H1 (cell line): ENCODE data around the gene NBEA. TPM values are rescaled to one million over a fixed set of nuclear protein-coding genes. Genes with fewer than 3 reads are reported as not detected.
A peak's percentile ranks its signal among the peaks of the same experiment; 100 is the strongest.

Source experiments
- CTCF ChIA-PET: fragments of 300-600 bp; sonication (Branson Sonifier 250); formaldehyde crosslinking; loops from one replicate; lab custom pipeline; 2021; ENCODE audit not compliant: partially characterized antibody; lab: Charles Lee
- POLR2A ChIA-PET: fragments of 300-600 bp; sonication (Branson Sonifier 250); formaldehyde crosslinking; loops from one replicate; lab custom pipeline; 2021; ENCODE audit warnings: inconsistent platforms; ENCODE audit not compliant: partially characterized antibody; lab: Charles Lee
- DNase-seq, 2 experiments: peaks; one replicate each; pipeline versions ENCODE4 v3.0.0 to v3.0.0-alpha.2; 2010 to 2022; ENCODE audit warnings: low spot score in 2 of 2, low read depth in 1 of 2, mixed read lengths in 1 of 2
- FAIRE-seq: peaks from 2 replicates; lab custom pipeline; 2011; peaks lifted over from hg19 to GRCh38; lab: Jason Lieb, UNC
- H2AFZ ChIP-seq: 2 replicates; pipeline ENCODE4 v1.8.1; 2012; ENCODE audit warnings: low read length, inconsistent platforms
- H2AK5ac ChIP-seq: 2 replicates; pipeline ENCODE4 v1.6.1; 2013; ENCODE audit warnings: low read depth, low read length
- H2BK120ac ChIP-seq: replicated peaks from 2 replicates; pipeline ENCODE3; 2013; ENCODE audit warnings: low read depth, low read length, inconsistent platforms
- H2BK12ac ChIP-seq: 2 replicates; pipeline ENCODE4 v1.6.1; 2013; ENCODE audit warnings: low read depth, low read length
- H2BK15ac ChIP-seq: 2 replicates; pipeline ENCODE4 v1.6.1; 2013; ENCODE audit warnings: low read length
- H2BK20ac ChIP-seq: 2 replicates; pipeline ENCODE4 v1.6.1; 2013; ENCODE audit warnings: low read length
- H2BK5ac ChIP-seq: 2 replicates; pipeline ENCODE4 v1.6.1; 2013; ENCODE audit warnings: low read depth, low read length
- H3K14ac ChIP-seq: 2 replicates; pipeline ENCODE4 v1.6.1; 2013; ENCODE audit warnings: inconsistent platforms; ENCODE audit not compliant: insufficient read length
- H3K18ac ChIP-seq: 2 replicates; pipeline ENCODE4 v1.6.1; 2013; ENCODE audit warnings: low read length; ENCODE audit errors: extremely low read depth
- H3K23ac ChIP-seq: 2 replicates; pipeline ENCODE4 v1.6.1; 2013; ENCODE audit warnings: inconsistent platforms; ENCODE audit not compliant: insufficient read length
- H3K23me2 ChIP-seq: 2 replicates; pipeline ENCODE4 v1.6.1; 2013; ENCODE audit warnings: low read depth, low read length
- H3K27ac ChIP-seq: 2 replicates; pipeline ENCODE4 v1.6.1; 2011; ENCODE audit warnings: low read depth, low read length, inconsistent platforms
- H3K27me3 ChIP-seq, 4 experiments: replicated peaks in 1 of 4; 1 replicate in 1 of 4; 2 replicates in 3 of 4; pipeline versions ENCODE4 v1.6.1 to v1.8.1; 2011 to 2013; ENCODE audit warnings: low read length in 3 of 4, mild to moderate bottlenecking in 3 of 4, inconsistent platforms in 2 of 4, mixed read lengths in 2 of 4, moderate library complexity in 1 of 4; ENCODE audit not compliant: control insufficient read depth in 3 of 4, insufficient read depth in 3 of 4; ENCODE audit errors: extremely low read depth in 1 of 4
- H3K36me3 ChIP-seq, 4 experiments: 2 replicates each; pipeline versions ENCODE4 v1.6.1 to v1.8.1; 2011 to 2013; ENCODE audit warnings: mild to moderate bottlenecking in 4 of 4, low read length in 3 of 4, moderate library complexity in 2 of 4, control low read depth in 1 of 4, inconsistent platforms in 1 of 4; ENCODE audit not compliant: insufficient read depth in 4 of 4, control insufficient read depth in 2 of 4
- H3K4ac ChIP-seq: replicated peaks from 2 replicates; pipeline ENCODE3; 2013; ENCODE audit warnings: low read length, low read depth, mixed read lengths, inconsistent platforms; ENCODE audit not compliant: insufficient read length
- H3K4me1 ChIP-seq, 4 experiments: replicated peaks in 1 of 4; 1 replicate in 1 of 4; 2 replicates in 3 of 4; pipeline versions ENCODE4 v1.6.1 to v1.8.1; 2011 to 2013; ENCODE audit warnings: low read length in 3 of 4, inconsistent platforms in 2 of 4, mixed read lengths in 1 of 4; ENCODE audit not compliant: insufficient read depth in 4 of 4, control insufficient read depth in 3 of 4
- H3K4me2 ChIP-seq, 2 experiments: 2 replicates each; pipeline versions ENCODE4 v1.6.1 to v1.8.1; 2011 to 2013; ENCODE audit warnings: low read depth in 2 of 2, low read length in 2 of 2, control low read depth in 1 of 2, inconsistent platforms in 1 of 2, mild to moderate bottlenecking in 1 of 2; ENCODE audit not compliant: insufficient read depth in 1 of 2
- H3K4me3 ChIP-seq, 4 experiments: fragments of 200-600, 300-600 bp in 1 of 4; sonication (generic), shearing (Covaris generic), sonication (Bioruptor Twin) in 1 of 4; 2 replicates each; pipeline versions ENCODE4 v1.5.1 to v1.8.1; 2011 to 2016; ENCODE audit warnings: low read length in 4 of 4, low read depth in 3 of 4, control low read depth in 2 of 4, inconsistent platforms in 2 of 4, mild to moderate bottlenecking in 2 of 4, mixed read lengths in 1 of 4, moderate library complexity in 1 of 4; ENCODE audit not compliant: insufficient read depth in 2 of 4; ENCODE audit errors: extremely low read depth in 1 of 4
- H3K56ac ChIP-seq: replicated peaks from 2 replicates; pipeline ENCODE3; 2013; ENCODE audit warnings: low read depth, mild to moderate bottlenecking, mixed read lengths, low read length, inconsistent platforms; ENCODE audit not compliant: insufficient read length
- H3K79me1 ChIP-seq: 2 replicates; pipeline ENCODE4 v1.6.1; 2013; ENCODE audit warnings: low read depth, low read length, control low read depth
- H3K79me2 ChIP-seq, 2 experiments: 2 replicates each; pipeline versions ENCODE4 v1.6.1 to v1.8.1; 2012 to 2013; ENCODE audit warnings: low read length in 2 of 2, mild to moderate bottlenecking in 2 of 2, inconsistent platforms in 1 of 2; ENCODE audit not compliant: insufficient read depth in 2 of 2, control insufficient read depth in 1 of 2
- H3K9ac ChIP-seq, 4 experiments: replicated peaks in 1 of 4; 1 replicate in 1 of 4; 2 replicates in 3 of 4; pipeline versions ENCODE4 v1.6.1 to v1.8.1; 2011 to 2013; ENCODE audit warnings: low read depth in 3 of 4, low read length in 3 of 4, control low read depth in 2 of 4, mild to moderate bottlenecking in 2 of 4, moderate library complexity in 2 of 4, inconsistent platforms in 1 of 4; ENCODE audit errors: extremely low read depth in 1 of 4
- H3K9me3 ChIP-seq, 2 experiments: 2 replicates each; pipeline versions ENCODE4 v1.6.1 to v1.8.1; 2012 to 2013; ENCODE audit warnings: mild to moderate bottlenecking in 2 of 2, moderate library complexity in 2 of 2, control low read depth in 1 of 2, inconsistent platforms in 1 of 2, low read depth in 1 of 2, low read length in 1 of 2, mixed read lengths in 1 of 2; ENCODE audit not compliant: insufficient read depth in 2 of 2
- H4K20me1 ChIP-seq, 2 experiments: replicated peaks in 1 of 2; 2 replicates each; pipeline versions ENCODE3 to v1.8.1; 2011 to 2013; ENCODE audit warnings: inconsistent platforms in 2 of 2, low read length in 2 of 2, mild to moderate bottlenecking in 1 of 2; ENCODE audit not compliant: insufficient read depth in 2 of 2, control insufficient read depth in 1 of 2
- H4K5ac ChIP-seq: 2 replicates; pipeline ENCODE4 v1.6.1; 2013; ENCODE audit warnings: low read length, low read depth, mixed read lengths, inconsistent platforms; ENCODE audit not compliant: insufficient read length
- H4K8ac ChIP-seq: 2 replicates; pipeline ENCODE4 v1.8.0; 2013; ENCODE audit warnings: mild to moderate bottlenecking, moderate library complexity, low read length, inconsistent platforms; ENCODE audit not compliant: insufficient read depth; ENCODE audit errors: extremely low read depth
- H4K91ac ChIP-seq: replicated peaks from 2 replicates; pipeline ENCODE3; 2013; ENCODE audit warnings: low read length, mixed read lengths, inconsistent platforms; ENCODE audit not compliant: insufficient read length
- CBX8 ChIP-seq: fragments of 300-800, 300-1000 bp; sonication (generic); IDR thresholded peaks from 2 replicates; pipeline ENCODE4 v1.7.1; 2016; ENCODE audit warnings: low read depth, low read length, borderline replicate concordance
- CEBPB ChIP-seq: IDR thresholded peaks from 2 replicates; pipeline ENCODE4 v1.6.1; 2012; ENCODE audit warnings: low read depth, low read length
- CHD1 ChIP-seq: IDR thresholded peaks from 2 replicates; pipeline ENCODE4 v1.6.1; 2012; ENCODE audit warnings: low read depth, low read length, improper control_type of control experiment
- CHD2 ChIP-seq: IDR thresholded peaks from 2 replicates; pipeline ENCODE4 v1.6.1; 2012; ENCODE audit warnings: low read length, improper control_type of control experiment
- EGR1 ChIP-seq: IDR thresholded peaks from 2 replicates; pipeline ENCODE4 v1.6.1; 2011; ENCODE audit warnings: low read depth, low read length, borderline replicate concordance
- KDM1A ChIP-seq: fragments of 200-600, 300-600 bp; sonication (generic); IDR thresholded peaks from 2 replicates; pipeline ENCODE4 v1.7.1; 2016; ENCODE audit warnings: mild to moderate bottlenecking, low read length, borderline replicate concordance
- RNF2 ChIP-seq: fragments of 200-900, 300-1000 bp; sonication (generic); IDR thresholded peaks from 2 replicates; pipeline ENCODE4 v1.7.1; 2016; ENCODE audit warnings: borderline replicate concordance, low read depth, mild to moderate bottlenecking, antibody characterized with exemption, low read length; ENCODE audit not compliant: poor library complexity, severe bottlenecking; ENCODE audit errors: missing control alignments
- SIX5 ChIP-seq: IDR thresholded peaks from 2 replicates; pipeline ENCODE4 v1.6.1; 2011; ENCODE audit warnings: mild to moderate bottlenecking, low read depth, low read length
- SRF ChIP-seq: IDR thresholded peaks from 2 replicates; pipeline ENCODE4 v1.6.1; 2011; ENCODE audit warnings: mild to moderate bottlenecking, low read depth, low read length, moderate library complexity
- TEAD4 ChIP-seq: IDR thresholded peaks from 2 replicates; pipeline ENCODE4 v1.6.1; 2012; ENCODE audit warnings: low read depth, low read length, inconsistent platforms, mixed read lengths
- WGBS, 2 experiments: shearing (Covaris generic) in 1 of 2; methylation state at CpG; one replicate each; pipeline versions ENCODE4 v1.1.6 to v1.1.7; 2013 to 2015; ENCODE audit warnings: low lambda C conversion rate in 2 of 2, mixed read lengths in 2 of 2, inconsistent platforms in 1 of 2, low coverage in 1 of 2, missing lambda C conversion rate in 1 of 2; ENCODE audit not compliant: insufficient replicate concordance in 2 of 2, insufficient coverage in 1 of 2, insufficient read length in 1 of 2; ENCODE audit errors: extremely low coverage in 1 of 2, missing lambda C conversion rate in 1 of 2; 5-methylcytosine and 5-hydroxymethylcytosine counted together
- polyA plus RNA-seq, 7 experiments: library from polyadenylated mRNA; depleted of rRNA in 3 of 7; stranded (reverse) in 5 of 7; unstranded in 2 of 7; fragments of >200 nt in 5 of 7; fragments of 200-250 nt in 2 of 7; gene quantifications; 1 replicate in 5 of 7; 2 replicates in 1 of 7; 4 replicates in 1 of 7; pipeline versions ENCODE4 v1.2.1 to v1.2.3, GENCODE V29; 2011 to 2013; ENCODE audit warnings: missing spikeins in 2 of 7, mixed read lengths in 2 of 7
- total RNA-seq: library from RNA; stranded (reverse); fragmentation: NEBNext Ultra II Directional; extraction: Animal tissue kit (Norgen Biotek cat#: 25700); gene quantifications from 2 replicates; pipeline ENCODE4 v1.2.1, GENCODE V29; 2021

Gene NBEA
- total and polyA plus RNA-seq, 2 of the 8 experiments (the other 6 are each of a cell fraction or from before 2014, with no cell fraction given), result 14.2 to 21.5 TPM

DNA sequence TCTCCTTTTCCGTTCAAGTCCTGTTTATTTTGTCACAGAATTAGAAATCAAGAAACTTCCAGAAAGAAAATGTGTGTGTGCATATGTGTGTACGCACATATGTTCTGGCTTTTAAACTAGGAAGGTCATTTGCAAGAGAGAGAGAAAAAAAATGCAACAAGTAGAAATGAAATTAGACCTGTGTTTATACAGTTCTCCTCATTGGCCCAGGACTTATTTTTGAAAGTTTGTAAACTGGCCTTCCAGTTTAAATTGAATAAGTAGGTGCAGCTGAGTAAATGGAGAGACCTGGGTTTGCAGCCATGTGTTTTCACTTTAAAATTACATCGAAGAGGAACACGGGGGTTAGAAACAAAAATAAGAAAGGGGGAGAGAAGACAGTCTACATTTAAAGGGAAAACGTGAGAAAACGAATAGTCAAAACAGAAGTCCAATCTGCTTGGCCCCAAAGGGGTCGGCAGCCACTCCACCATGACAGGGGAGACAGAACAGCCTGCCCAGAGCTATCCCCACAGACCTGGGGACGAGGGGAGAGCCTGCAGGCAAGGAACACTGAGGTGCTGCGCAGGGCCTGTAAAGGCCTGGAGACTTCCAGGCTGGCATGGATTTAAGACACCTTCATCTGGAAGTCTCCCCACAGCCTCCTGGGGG, 751.2 kb downstream of the NBEA start:
- no peak overlapping the region for H3K56ac ChIP-seq
- no peak overlapping the region for H2AFZ ChIP-seq
- H2BK120ac ChIP-seq, result no peak overlapping the region
- H3K23ac ChIP-seq, result no peak overlapping the region
- H3K9ac ChIP-seq, result no peak overlapping the region
- H3K4me1 ChIP-seq, result peaks cover 0 to 10% (median 5%) of the 10 kb centered on the region in 4 experiments; a peak in 5 of 7 replicates
- no peak overlapping the region for H4K91ac ChIP-seq
- H2BK15ac ChIP-seq, result no peak overlapping the region
- no peaks in the 10 kb centered on the region for H4K20me1 ChIP-seq
- CTCF ChIA-PET, result interaction anchor here (2.2 kb wide), 1 partner anchor 8 kb away, joined by 6 read pairs; no protein-coding TSS in a partner anchor
- TF ChIP-seq CHD1, result no peak
- TF ChIP-seq SIX5, result no peak
- no peak for TF ChIP-seq SRF
- TF ChIP-seq KDM1A, result no peak
- no peak for TF ChIP-seq CHD2
- no peak for TF ChIP-seq EGR1
- TF ChIP-seq TEAD4, result no peak
- TF ChIP-seq CEBPB, result no peak
- no peak for TF ChIP-seq RNF2
- no peak for TF ChIP-seq CBX8
- FAIRE-seq (no peak), DNase-seq (no peak)
- H2BK20ac ChIP-seq, result no peak overlapping the region
- POLR2A ChIA-PET, result no interaction called here
- no peak overlapping the region for H3K14ac ChIP-seq
- H3K4ac ChIP-seq, result no peak overlapping the region
- no peak overlapping the region for H3K4me3 ChIP-seq
- no peak overlapping the region for H3K27ac ChIP-seq
- peak overlapping the region; percentile 1; the same call in 1 of the 2 replicates for H4K8ac ChIP-seq
- no peak overlapping the region for H2AK5ac ChIP-seq
- H3K18ac ChIP-seq, result no peak overlapping the region
- no peaks in the 10 kb centered on the region for H3K23me2 ChIP-seq
- WGBS, 2 experiments, result 94% methylated on average over 9 of the region's 9 CpGs; no CpG with 5 or more reads in 1 of the 2 experiments
- H3K79me1 ChIP-seq, result no peaks in the 10 kb centered on the region
- H3K79me2 ChIP-seq, result no peaks in the 10 kb centered on the region
- H3K4me2 ChIP-seq, result no peak overlapping the region
- no peaks in the 10 kb centered on the region for H3K36me3 ChIP-seq
- H3K27me3 ChIP-seq, result peaks cover 0 to 2% (median 0%) of the 10 kb centered on the region in 4 experiments; a peak in 1 of 7 replicates
- H3K9me3 ChIP-seq, result no peaks in the 10 kb centered on the region
- no peak overlapping the region for H4K5ac ChIP-seq
- no peak overlapping the region for H2BK5ac ChIP-seq
- H2BK12ac ChIP-seq, result no peak overlapping the region
